CD4-positive, alpha-beta T cell treated with Interleukin-12 subunit alpha and Interleukin-12 subunit beta, for 1 hour (primary cell): Measurements from ENCODE around the gene BABAM2.
A peak's percentile ranks its signal among the peaks of the same experiment; 100 is the strongest.

Experiments used
- DNase-seq: peaks from one replicate; pipeline ENCODE4 v3.0.0-alpha.2; 2020

Gene BABAM2

GRCh38 chr2:28354920-28355520 lies 464.5 kb downstream of the BABAM2 start:
- no peak for DNase-seq

- no peak for DNase-seq
Observed at GRCh38 chr2:28355521-28356094, 465.1 kb downstream of the BABAM2 start.

DNA sequence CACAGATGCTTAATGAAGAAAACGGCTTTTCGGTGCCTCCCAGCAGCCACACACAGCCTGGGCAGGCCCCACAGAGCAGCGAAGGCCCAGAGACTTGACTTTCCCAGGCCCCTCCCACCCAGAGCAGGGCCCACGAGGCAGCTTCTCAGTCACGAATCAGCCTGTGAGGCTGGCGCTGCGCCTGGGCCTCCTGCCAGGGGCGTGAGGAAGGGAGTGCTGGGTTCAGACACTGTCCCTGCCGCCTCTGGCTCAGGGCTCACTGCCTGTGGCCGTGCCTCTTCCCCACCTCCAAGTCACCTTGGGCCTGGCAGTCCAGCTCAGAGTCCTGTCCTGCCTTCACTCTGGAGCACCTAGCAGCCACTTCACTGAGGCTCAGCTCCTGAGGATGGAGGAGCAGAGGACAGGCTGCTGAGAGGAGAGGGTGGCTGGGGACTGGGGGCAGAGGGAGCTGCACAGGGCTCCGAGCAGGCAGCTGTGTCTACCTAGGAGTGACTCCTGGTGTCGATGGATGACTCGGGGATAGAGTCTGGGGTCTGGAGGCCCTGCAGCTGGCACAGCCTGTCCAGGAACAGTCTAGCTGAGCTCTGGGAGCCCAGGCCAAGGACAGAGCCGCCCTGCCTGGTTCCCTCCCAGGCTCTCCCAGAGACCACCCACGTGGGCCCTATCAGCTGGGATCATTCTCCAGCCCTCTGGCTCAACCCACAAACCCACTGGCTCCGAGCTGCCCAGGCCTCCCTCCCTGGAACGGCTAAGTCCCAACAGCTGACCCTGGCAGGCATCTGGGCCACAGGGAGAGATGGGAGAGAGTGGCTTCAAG lies 465.8 kb downstream of the BABAM2 start:
- peak; percentile 44 for DNase-seq

DNA sequence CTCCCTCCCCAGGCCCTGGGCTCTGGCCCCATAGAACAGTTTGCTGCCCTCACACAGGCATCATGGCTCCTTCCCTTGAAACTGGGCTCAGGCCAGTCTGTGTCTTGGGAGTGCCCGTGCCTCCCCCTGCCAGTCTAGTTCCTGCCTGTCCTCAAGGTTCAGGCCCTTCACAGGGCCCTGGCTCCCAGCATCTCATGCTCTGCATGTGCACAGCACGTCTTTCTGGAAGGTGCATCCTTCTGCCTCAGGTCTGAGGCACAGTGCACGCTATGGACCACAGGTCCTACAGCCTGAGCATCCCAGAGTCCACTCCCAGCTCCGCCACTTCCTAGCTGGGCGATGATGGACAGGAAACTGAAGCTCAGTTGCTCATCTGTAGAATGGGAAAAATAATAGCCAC lies 466.5 kb downstream of the BABAM2 start:
- DNase-seq, result no peak

- no peak for DNase-seq
Observed at GRCh38 chr2:28357948-28358667, 467.6 kb downstream of the BABAM2 start.

GRCh38 chr2:28358668-28359201 lies 468.2 kb downstream of the BABAM2 start:
- no peak for DNase-seq

- DNase-seq, result peak; percentile 88
Observed at GRCh38 chr2:28359222-28360057, 468.9 kb downstream of the BABAM2 start.

GRCh38 chr2:28360058-28360717 lies 469.7 kb downstream of the BABAM2 start:
- DNase-seq, result no peak

GRCh38 chr2:28360718-28361293 lies 470.3 kb downstream of the BABAM2 start:
- DNase-seq, result no peak

GRCh38 chr2:28361991-28362710 lies 471.6 kb downstream of the BABAM2 start:
- no peak for DNase-seq

DNA sequence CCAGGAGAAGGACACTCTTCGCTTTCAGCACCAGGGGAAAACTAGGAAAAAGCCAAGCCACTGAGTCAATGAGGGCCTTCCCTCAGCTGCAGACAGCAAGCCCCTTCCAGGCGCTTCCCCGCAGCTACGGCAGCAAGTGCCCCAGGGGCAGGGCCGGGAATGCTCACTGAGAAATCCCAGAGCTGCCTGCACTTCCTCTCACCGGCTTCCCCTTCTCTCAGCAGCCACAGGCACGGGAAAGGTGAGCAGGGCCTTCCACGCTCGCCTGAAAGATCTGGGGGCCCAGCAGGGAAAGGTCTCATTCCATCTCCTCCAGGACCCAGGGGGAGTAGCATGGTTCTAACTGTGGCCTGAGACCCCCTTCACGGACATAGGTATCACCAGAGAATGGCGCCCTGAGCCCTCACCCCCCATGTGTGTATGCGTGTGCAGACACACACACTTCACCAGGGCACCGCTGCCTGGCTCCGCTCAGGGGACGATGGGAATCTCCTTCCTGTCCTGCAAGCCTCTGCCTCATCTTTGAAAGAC lies 472.5 kb downstream of the BABAM2 start:
- no peak for DNase-seq

- DNase-seq, result no peak
Observed at GRCh38 chr2:28363686-28364280, 473.3 kb downstream of the BABAM2 start.

DNA sequence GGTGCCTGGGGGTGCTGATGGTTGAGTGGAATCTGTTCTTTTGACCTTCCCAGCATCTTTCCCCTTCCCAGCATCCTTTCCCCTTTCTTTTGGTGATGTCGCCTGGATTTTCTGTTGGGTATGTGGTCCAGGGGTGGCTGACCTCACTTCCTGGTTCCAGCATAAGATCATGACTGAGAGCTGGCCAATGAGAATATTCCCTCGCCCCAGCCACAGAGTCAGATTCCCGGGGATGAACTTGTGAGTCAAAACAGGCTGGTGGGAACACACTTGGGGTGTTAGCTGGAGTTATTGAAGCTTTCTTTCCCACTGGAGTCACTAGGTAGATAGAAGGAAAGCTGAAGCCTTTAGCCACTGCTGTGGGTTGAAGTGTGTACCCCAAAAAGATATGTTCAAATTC lies 474.1 kb downstream of the BABAM2 start:
- DNase-seq, result no peak

DNA sequence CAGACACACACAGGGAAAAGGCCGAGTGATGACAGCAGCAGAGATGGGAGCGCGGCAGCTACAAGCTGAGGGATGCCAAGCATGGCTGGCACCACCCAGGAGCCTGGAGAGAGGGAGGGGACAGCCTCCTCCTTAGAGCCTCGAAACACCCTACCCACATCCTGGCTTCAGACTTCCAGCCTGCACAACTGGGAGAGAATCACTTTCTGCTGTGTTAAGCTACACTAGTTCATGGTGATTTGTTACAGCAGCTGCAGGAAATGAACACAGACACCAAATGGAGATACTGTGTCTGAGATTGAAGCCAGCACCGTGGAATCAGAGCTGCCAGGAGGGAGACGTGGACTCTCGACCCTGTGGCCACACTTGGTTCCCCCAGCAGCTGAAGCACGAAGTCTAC lies 474.6 kb downstream of the BABAM2 start:
- DNase-seq, result no peak

DNA sequence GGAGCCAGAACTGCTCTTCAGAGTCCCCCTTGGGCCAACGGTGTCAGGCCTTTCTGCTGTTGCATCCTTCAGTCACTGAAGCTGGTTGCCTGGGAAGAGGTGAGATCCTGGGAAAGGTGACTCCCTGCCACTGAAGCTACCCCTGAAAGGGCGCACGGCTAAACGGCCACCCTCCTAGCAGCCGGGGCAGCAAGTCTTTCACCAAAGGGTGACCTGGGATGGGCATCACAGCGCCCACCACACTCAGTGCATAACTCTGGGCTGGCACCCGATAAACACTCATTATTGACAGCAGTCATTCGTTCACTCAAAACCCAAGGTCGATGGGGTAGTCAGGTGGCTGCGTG lies 475.6 kb downstream of the BABAM2 start:
- no peak for DNase-seq

- peak; percentile 79 for DNase-seq
Observed at GRCh38 chr2:28366496-28367282, 476.2 kb downstream of the BABAM2 start.

- no peak for DNase-seq
Observed at GRCh38 chr2:28367667-28368356, 477.3 kb downstream of the BABAM2 start.

DNA sequence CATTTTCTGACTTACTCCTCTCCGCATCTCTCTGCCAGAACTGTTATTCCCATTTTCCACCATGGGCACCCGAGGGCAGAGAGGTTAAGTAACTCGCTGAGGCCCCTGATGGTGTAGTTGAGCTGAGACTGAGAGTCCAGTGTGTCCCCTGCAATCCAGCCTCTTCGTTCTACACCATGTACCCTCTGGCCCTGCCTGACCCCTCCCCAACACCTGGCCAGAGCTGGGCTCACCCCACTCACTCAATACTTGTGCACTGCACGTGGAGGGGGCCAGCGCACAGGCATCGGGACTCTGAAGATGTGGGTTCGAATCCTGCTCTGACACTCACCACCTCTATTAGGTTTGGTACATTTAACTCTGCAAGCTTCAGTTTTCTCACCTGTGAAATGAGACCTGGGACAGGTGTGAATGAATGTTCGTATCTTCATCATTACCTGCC lies 477.8 kb downstream of the BABAM2 start:
- no peak for DNase-seq

DNA sequence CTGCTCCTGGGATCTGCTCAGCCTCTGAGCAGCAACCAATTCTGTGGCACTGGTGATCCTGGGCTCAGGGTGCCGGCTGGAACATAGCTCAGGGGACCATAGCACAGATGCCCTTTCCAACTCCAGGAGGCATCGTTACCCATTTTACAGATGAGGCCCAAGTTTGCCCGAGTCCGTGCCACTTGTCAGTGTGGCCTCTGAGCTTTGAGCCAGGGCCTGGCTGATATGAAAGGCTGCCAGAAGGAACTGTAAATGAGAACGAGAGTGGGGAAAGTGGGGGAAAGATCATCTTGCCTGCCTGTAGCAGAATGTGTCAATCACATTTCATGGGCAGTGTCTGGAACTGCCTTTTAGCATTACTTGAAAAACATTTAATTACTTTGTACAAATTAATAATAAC lies 478.8 kb downstream of the BABAM2 start:
- DNase-seq, result no peak
